Neural progenitor cell (in vitro differentiated cells): ENCODE measurements around the gene SEMA3D. TPM values are rescaled to one million over a fixed set of nuclear protein-coding genes. Genes with fewer than 3 reads are reported as not detected.

Source experiments
- DNase-seq: peaks from one replicate; pipeline ENCODE4 v3.0.0-alpha.2; 2016; ENCODE audit warnings: low spot score
- H2AFZ ChIP-seq: fragments of 200-600 bp; sonication (generic); replicated peaks from 2 replicates; pipeline ENCODE4 v1.6.1; 2016; ENCODE audit warnings: antibody characterized with exemption
- H3F3A ChIP-seq: fragments of 200-600 bp; sonication (generic); 2 replicates; pipeline ENCODE4 v1.6.1; 2016; ENCODE audit warnings: antibody characterized with exemption, low read depth
- H3K27ac ChIP-seq: fragments of 200-600 bp; sonication (generic); 2 replicates; pipeline ENCODE4 v1.5.1; 2016; ENCODE audit warnings: mild to moderate bottlenecking
- H3K27me3 ChIP-seq: fragments of 200-600 bp; sonication (generic); 2 replicates; pipeline ENCODE4 v1.6.1; 2016; ENCODE audit warnings: mild to moderate bottlenecking, moderate library complexity
- H3K36me3 ChIP-seq: fragments of 200-600 bp; sonication (generic); 2 replicates; pipeline ENCODE4 v1.5.1; 2016
- H3K4me1 ChIP-seq: fragments of 200-600 bp; sonication (generic); 2 replicates; pipeline ENCODE4 v1.6.1; 2016; ENCODE audit warnings: mixed run types
- H3K4me2 ChIP-seq: fragments of 200-600 bp; sonication (generic); 2 replicates; pipeline ENCODE4 v1.6.1; 2016
- H3K4me3 ChIP-seq: fragments of 200-600 bp; sonication (generic); 2 replicates; pipeline ENCODE4 v1.5.1; 2016
- H3K79me2 ChIP-seq: fragments of 200-600 bp; sonication (generic); 2 replicates; pipeline ENCODE4 v1.6.1; 2016; ENCODE audit warnings: low read depth
- H3K9ac ChIP-seq: fragments of 200-600 bp; sonication (generic); 2 replicates; pipeline ENCODE4 v1.6.1; 2016
- H3K9me3 ChIP-seq: fragments of 200-600 bp; sonication (generic); 2 replicates; pipeline ENCODE4 v1.5.1; 2016; ENCODE audit warnings: low read depth
- H4K20me1 ChIP-seq: fragments of 200-600 bp; sonication (generic); 2 replicates; pipeline ENCODE4 v1.6.1; 2016; ENCODE audit warnings: low read depth
- H3K27ac Mint-ChIP-seq: 3 replicates; pipeline ENCODE4 v1.8.0; 2021; ENCODE audit warnings: mixed read lengths
- H3K27me3 Mint-ChIP-seq: 2 replicates; pipeline ENCODE4 v1.8.0; 2022; ENCODE audit warnings: low read depth, mild to moderate bottlenecking, inconsistent platforms, moderate library complexity, mixed read lengths; ENCODE audit not compliant: insufficient read depth
- H3K36me3 Mint-ChIP-seq: 3 replicates; pipeline ENCODE4 v1.8.0; 2021; ENCODE audit warnings: mixed read lengths
- H3K4me1 Mint-ChIP-seq: 3 replicates; pipeline ENCODE4 v1.8.0; 2021; ENCODE audit warnings: mixed read lengths
- H3K4me3 Mint-ChIP-seq: 3 replicates; pipeline ENCODE4 v1.8.0; 2021; ENCODE audit warnings: mild to moderate bottlenecking, moderate library complexity, mixed read lengths
- H3K9me3 Mint-ChIP-seq: 3 replicates; pipeline ENCODE4 v1.8.0; 2020; ENCODE audit warnings: mixed read lengths
- CTCF ChIP-seq: fragments of 200-600 bp; sonication (generic); IDR thresholded peaks from 2 replicates; pipeline ENCODE4 v1.5.1; 2017; ENCODE audit warnings: antibody characterized with exemption, mild to moderate bottlenecking
- EZH2 ChIP-seq: fragments of 200-600 bp; sonication (generic); IDR thresholded peaks from 2 replicates; pipeline ENCODE4 v1.6.1; 2017; ENCODE audit warnings: antibody characterized with exemption, mild to moderate bottlenecking, moderate library complexity
- EZH2phosphoT487 ChIP-seq: fragments of 200-600 bp; sonication (generic); IDR thresholded peaks from 2 replicates; pipeline ENCODE4 v1.6.1; 2017; ENCODE audit warnings: antibody characterized with exemption
- total RNA-seq: library from RNA; depleted of rRNA; stranded (reverse); fragments of >200 nt; gene quantifications from 2 replicates; pipeline ENCODE4 v1.2.3, GENCODE V29; 2015; ENCODE audit warnings: low replicate concordance

Gene SEMA3D
- total RNA-seq, 1 donor from 2014 or later = 0.99 TPM

GRCh38 chr7:85178531-85179298 lies 8.1 kb downstream of the SEMA3D start:
- no peak overlapping the region for H3K4me3 Mint-ChIP-seq
- H3K9me3 Mint-ChIP-seq = peaks cover 20% of the 10 kb centered on the region
- no peak overlapping the region for H3K27ac Mint-ChIP-seq
- H3K4me3 ChIP-seq = no peak overlapping the region
- peaks cover 2% of the 10 kb centered on the region for H3K27me3 Mint-ChIP-seq
- H4K20me1 ChIP-seq = no peaks in the 10 kb centered on the region
- H3K36me3 ChIP-seq = no peaks in the 10 kb centered on the region
- no peak overlapping the region for H3K4me2 ChIP-seq
- TF ChIP-seq EZH2 (no peak), CTCF (no peak), EZH2phosphoT487 (no peak)
- no peaks in the 10 kb centered on the region for H3K4me1 ChIP-seq
- peaks cover 12% of the 10 kb centered on the region for H3K27me3 ChIP-seq
- H2AFZ ChIP-seq = no peak overlapping the region
- no peaks in the 10 kb centered on the region for H3F3A ChIP-seq
- H3K9ac ChIP-seq = no peak overlapping the region
- no peaks in the 10 kb centered on the region for H3K4me1 Mint-ChIP-seq
- H3K79me2 ChIP-seq = no peaks in the 10 kb centered on the region
- no peak for DNase-seq
- no peaks in the 10 kb centered on the region for H3K9me3 ChIP-seq
- no peak overlapping the region for H3K27ac ChIP-seq
- peaks cover 9% of the 10 kb centered on the region for H3K36me3 Mint-ChIP-seq

- H3K27me3 Mint-ChIP-seq = peaks cover 2% of the 10 kb centered on the region
- H3K79me2 ChIP-seq = no peaks in the 10 kb centered on the region
- H3K4me3 Mint-ChIP-seq = no peak overlapping the region
- no peak overlapping the region for H3K9ac ChIP-seq
- H3K4me3 ChIP-seq = no peak overlapping the region
- DNase-seq = no peak
- no peaks in the 10 kb centered on the region for H3K4me1 Mint-ChIP-seq
- no peaks in the 10 kb centered on the region for H3K4me1 ChIP-seq
- H3K4me2 ChIP-seq = no peak overlapping the region
- no peaks in the 10 kb centered on the region for H3K27me3 ChIP-seq
- no peak overlapping the region for H2AFZ ChIP-seq
- H3K9me3 Mint-ChIP-seq = peaks cover 20% of the 10 kb centered on the region
- H4K20me1 ChIP-seq = no peaks in the 10 kb centered on the region
- no peak for TF ChIP-seq CTCF
- no peak for TF ChIP-seq EZH2
- TF ChIP-seq EZH2phosphoT487 = no peak
- peaks cover 9% of the 10 kb centered on the region for H3K36me3 Mint-ChIP-seq
- H3K36me3 ChIP-seq = no peaks in the 10 kb centered on the region
- H3K9me3 ChIP-seq = no peaks in the 10 kb centered on the region
- no peak overlapping the region for H3K27ac ChIP-seq
- H3K27ac Mint-ChIP-seq = no peak overlapping the region
- no peaks in the 10 kb centered on the region for H3F3A ChIP-seq
These were observed 9.5 kb downstream of the SEMA3D start for GRCh38 chr7:85177316-85177715.

GRCh38 chr7:85176197-85176596 lies 10.7 kb downstream of the SEMA3D start:
- H3K4me3 ChIP-seq = no peak overlapping the region
- Mint-ChIP-seq H3K4me1 (no peaks in the 10 kb centered on the region), H3K27me3 (peaks cover 2% of the 10 kb centered on the region), H3K4me3 (no peak overlapping the region), H3K9me3 (peaks cover 20% of the 10 kb centered on the region), H3K36me3 (peaks cover 9% of the 10 kb centered on the region), H3K27ac (no peak overlapping the region)
- no peak overlapping the region for H3K27ac ChIP-seq
- no peak for DNase-seq
- no peaks in the 10 kb centered on the region for H3K36me3 ChIP-seq
- no peak overlapping the region for H2AFZ ChIP-seq
- H3K4me2 ChIP-seq = no peak overlapping the region
- no peaks in the 10 kb centered on the region for H3K79me2 ChIP-seq
- H3K27me3 ChIP-seq = no peaks in the 10 kb centered on the region
- no peaks in the 10 kb centered on the region for H4K20me1 ChIP-seq
- H3K4me1 ChIP-seq = no peaks in the 10 kb centered on the region
- TF ChIP-seq EZH2 (no peak), CTCF (no peak)
- H3K9ac ChIP-seq = no peak overlapping the region
- no peaks in the 10 kb centered on the region for H3F3A ChIP-seq
- H3K9me3 ChIP-seq = no peaks in the 10 kb centered on the region
